GM12873 (cell line): ENCODE measurements around the gene AKIRIN1.

Source experiments
- TF ChIP-seq, protein P1 (sequence below): IDR thresholded peaks from 2 replicates; pipeline ENCODE4 v1.5.1; 2012; ENCODE audit warnings: low read depth, mild to moderate bottlenecking, moderate library complexity, low read length, control low read depth; ENCODE audit not compliant: insufficient read depth; ENCODE audit errors: missing control alignments

Gene AKIRIN1, protein sequence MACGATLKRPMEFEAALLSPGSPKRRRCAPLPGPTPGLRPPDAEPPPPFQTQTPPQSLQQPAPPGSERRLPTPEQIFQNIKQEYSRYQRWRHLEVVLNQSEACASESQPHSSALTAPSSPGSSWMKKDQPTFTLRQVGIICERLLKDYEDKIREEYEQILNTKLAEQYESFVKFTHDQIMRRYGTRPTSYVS

DNA sequence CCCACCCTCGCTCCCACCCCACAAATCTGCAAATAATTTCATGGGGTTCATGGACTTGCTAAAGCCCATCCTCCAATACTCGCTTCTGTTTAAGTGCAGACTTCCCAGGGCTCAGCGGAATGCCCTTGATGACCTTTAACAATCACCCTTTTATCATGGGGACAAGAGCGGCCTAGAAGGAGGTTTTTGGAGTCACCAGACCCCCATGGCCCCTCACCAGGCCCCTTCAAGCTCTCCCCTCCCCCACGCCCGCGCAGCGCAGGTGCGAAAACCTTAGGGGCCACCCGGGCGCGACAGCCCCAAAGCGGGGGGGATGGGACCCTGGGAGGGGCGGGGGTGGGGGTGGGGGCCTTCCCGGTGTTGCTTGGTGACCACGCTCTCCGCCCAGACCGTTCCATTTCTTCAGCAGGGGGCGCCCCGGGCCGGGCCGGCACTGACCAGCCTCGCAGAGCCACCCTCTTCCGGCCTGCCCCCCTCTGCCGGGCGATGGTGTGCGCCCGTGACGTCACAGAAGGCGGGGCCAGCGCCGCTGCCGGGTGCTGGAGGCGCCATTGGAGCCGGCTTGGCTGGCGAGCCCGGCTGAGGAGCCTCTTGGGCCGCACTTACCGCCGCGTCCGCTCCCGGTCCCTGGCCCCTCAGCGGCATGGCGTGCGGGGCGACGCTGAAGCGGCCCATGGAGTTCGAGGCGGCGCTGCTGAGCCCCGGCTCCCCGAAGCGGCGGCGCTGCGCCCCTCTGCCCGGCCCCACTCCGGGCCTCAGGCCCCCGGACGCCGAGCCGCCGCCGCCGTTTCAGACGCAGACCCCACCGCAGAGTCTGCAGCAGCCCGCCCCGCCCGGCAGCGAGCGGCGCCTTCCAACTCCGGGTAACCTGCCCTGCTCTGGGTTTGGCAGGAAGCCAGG, at the start of gene AKIRIN1:
TSS of gene AKIRIN1 (plus strand) at position 539 of the 900 bp plus-strand sequence. CDS start at position 644, 105 bp downstream.
- TF ChIP-seq, protein P1, sequence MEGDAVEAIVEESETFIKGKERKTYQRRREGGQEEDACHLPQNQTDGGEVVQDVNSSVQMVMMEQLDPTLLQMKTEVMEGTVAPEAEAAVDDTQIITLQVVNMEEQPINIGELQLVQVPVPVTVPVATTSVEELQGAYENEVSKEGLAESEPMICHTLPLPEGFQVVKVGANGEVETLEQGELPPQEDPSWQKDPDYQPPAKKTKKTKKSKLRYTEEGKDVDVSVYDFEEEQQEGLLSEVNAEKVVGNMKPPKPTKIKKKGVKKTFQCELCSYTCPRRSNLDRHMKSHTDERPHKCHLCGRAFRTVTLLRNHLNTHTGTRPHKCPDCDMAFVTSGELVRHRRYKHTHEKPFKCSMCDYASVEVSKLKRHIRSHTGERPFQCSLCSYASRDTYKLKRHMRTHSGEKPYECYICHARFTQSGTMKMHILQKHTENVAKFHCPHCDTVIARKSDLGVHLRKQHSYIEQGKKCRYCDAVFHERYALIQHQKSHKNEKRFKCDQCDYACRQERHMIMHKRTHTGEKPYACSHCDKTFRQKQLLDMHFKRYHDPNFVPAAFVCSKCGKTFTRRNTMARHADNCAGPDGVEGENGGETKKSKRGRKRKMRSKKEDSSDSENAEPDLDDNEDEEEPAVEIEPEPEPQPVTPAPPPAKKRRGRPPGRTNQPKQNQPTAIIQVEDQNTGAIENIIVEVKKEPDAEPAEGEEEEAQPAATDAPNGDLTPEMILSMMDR = no peak

DNA sequence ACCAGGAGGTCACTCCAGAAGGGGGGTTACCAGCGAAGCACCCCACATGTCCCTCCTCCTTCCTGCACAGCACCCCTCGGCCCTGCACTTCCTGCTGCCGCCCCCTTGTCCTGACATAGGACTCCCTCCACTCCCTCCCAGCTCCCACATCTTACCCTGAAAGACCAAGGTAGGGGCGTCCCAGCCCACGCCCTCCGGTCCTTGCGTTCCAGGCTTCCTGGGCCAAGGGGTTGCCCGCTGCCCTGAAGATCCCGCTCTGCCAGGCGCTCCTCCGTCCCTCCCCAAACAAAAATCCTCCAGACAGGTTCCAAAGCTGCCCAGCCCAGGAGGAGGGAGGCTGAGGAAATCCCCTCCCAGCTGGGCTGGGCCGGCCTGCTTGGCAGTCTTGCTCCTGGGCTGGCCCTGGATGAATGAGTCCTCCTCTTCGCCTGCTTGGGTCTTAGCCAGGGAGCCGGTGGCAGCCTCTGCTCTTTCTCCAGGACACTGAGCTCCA, 49.5 kb upstream of the AKIRIN1 start, which contains the start of gene RHBDL2:
TSS of gene RHBDL2 (minus strand) at position 304 of the 493 bp plus-strand sequence. CDS start 22,618 bp downstream, outside the sequence.
- TF ChIP-seq, protein P1 = no peak

DNA sequence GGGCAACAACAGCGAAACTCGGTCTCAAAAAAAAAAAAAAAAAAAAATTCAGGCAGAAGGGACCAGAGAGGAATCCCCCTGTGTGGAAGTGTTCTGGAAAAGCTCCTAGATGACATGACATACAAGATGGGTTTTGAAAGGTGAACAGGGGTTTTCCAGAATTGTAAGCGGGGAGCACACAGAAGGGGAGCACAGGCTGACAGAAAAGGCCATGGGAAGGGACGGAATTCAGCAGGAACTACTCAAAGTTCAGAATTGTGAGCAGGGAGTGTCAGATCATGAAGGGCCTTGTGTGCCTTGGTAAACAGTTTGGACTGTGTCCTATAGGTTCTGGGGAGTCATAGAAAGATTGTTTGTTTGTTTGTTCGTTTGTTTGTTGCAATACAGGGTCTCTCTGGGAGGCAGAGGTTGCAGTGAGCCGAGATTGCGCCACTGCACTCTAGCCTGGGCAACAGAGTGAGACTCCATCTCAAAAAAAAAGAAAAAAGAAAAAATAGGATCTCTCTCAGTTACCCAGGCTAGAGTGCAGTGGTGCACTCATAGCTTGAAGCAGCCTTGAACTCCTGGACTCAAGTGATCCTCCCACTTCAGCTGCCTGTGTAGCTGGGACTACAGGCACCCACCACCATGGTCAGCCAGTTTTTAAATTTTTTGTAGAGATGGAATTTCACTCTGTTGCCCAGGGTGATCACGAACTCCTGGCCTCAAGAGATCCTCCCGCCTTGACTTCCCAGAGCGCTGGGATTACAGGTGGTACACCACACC, 48.2 kb upstream of the AKIRIN1 start:
- TF ChIP-seq, protein P1 = no peak

DNA sequence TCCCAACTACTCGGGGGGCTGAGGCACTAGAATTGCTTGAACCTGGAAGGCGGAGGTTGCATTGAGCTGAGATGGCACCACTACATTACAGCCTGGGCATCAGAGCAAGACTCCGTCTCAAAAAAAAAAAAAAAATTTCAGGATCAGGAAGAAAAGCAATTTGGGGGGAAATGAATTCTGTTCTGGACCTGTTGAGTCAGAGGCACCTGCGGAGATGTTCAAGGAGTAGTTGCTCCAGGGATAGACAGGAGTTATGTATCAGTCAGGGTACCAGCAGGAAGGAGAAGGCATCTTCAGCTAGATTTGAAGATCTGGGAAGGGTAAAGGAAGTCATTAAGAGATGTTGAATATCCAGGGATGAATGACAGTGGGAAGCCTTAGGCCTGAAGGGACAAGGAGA, 46.5 kb upstream of the AKIRIN1 start:
- TF ChIP-seq, protein P1 = no peak

DNA sequence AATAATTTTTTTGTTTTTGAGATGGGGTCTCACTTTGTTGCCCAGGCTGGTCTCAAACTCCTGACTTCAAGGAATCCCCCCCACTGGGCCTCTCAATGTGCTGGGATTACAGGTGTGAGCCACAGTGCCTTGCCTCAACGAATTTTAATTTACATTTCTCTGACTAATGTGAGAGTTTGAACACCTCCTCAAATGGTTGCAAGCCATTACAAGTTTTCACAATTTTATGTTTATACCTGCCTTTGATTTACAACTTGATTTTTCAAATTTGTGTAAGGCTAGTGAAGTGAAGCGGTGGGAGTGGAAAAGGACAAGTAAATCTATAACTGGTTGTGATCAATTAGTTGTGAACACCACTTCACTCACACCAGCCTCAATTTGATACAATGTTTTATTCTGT, 40.5 kb upstream of the AKIRIN1 start:
- TF ChIP-seq, protein P1 = no peak

DNA sequence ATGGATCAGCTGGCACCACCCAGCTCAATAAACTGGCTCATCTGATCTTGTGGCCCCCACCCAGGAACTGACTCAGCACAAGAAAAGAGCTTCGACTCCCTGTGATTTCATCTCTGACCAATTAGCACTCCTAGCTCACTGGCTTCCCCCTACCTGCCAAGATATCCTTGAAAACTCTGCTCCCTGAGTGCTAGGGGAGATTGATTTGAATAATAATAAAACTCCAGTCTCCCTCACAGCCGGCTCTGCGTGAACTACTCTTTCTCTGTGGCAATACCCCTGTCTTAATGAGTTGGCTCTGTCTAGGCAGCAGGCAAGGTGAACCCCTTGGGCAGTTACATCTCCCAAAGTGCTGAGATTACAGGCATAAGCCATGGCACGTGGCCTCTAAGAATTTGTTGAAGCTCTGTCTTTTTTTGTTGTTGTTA, 37.6 kb upstream of the AKIRIN1 start:
- TF ChIP-seq, protein P1 = no peak

DNA sequence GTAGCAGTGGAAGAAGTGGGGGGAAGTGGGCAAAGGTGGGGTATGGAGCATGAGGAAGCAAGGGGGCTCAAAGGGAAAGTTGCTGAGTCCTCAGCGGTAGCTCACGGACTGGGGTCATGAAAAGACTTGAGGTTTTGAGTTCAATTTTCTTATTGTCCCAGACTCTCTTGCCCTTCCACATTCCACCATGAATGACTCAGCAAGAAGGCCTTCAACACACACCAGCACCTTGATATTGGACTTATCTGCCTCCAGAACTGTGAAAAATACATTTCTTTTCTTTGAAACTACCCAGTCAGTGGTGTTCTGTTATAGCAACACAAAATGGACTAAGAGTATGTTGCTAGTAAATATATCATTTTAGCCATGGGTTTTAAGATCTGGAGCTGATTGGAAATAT, 32.1 kb upstream of the AKIRIN1 start:
- TF ChIP-seq, protein P1 = no peak
